Ovary (tissue), 3 donors: ENCODE results near the gene AGFG2.

Experiments used
- EP300 ChIP-seq: sonication (generic); formaldehyde crosslinking; IDR thresholded peaks from one replicate; pipeline ENCODE4 v1.6.1; 2017; ENCODE audit warnings: antibody characterized with exemption
- POLR2A ChIP-seq: fragments of 450-650 bp; IDR thresholded peaks from one replicate; pipeline ENCODE4 v1.6.1; 2017; ENCODE audit warnings: antibody characterized with exemption, mild to moderate bottlenecking, moderate library complexity
- TF ChIP-seq, protein P1 (sequence below), 3 donors: fragments of 450-650 bp in 2 of 3; fragments of 200-600 bp in 1 of 3; IDR thresholded peaks; one replicate each; pipeline versions ENCODE4 v1.5.1 to v1.8.0; 2016 to 2022; ENCODE audit warnings: antibody characterized with exemption in 3 of 3, mild to moderate bottlenecking in 1 of 3
- donor health status: DM: no; HTN: no; CAD: no.

- TF ChIP-seq, protein P1, sequence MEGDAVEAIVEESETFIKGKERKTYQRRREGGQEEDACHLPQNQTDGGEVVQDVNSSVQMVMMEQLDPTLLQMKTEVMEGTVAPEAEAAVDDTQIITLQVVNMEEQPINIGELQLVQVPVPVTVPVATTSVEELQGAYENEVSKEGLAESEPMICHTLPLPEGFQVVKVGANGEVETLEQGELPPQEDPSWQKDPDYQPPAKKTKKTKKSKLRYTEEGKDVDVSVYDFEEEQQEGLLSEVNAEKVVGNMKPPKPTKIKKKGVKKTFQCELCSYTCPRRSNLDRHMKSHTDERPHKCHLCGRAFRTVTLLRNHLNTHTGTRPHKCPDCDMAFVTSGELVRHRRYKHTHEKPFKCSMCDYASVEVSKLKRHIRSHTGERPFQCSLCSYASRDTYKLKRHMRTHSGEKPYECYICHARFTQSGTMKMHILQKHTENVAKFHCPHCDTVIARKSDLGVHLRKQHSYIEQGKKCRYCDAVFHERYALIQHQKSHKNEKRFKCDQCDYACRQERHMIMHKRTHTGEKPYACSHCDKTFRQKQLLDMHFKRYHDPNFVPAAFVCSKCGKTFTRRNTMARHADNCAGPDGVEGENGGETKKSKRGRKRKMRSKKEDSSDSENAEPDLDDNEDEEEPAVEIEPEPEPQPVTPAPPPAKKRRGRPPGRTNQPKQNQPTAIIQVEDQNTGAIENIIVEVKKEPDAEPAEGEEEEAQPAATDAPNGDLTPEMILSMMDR (IDR thresholded peaks at IDR 0.05): no peak
- TF ChIP-seq EP300 (no peak), POLR2A (no peak)
These were observed 32.6 kb upstream of the AGFG2 start for GRCh38 chr7:100506356-100506923.
